HG02763 (cell line): ENCODE data around the gene IPO9.

Experiments
- ATAC-seq: cut with Tn5 transposase; IDR thresholded peaks from one replicate; pipeline ENCODE4 v1.9.1; 2021; ENCODE audit warnings: mild to moderate bottlenecking, moderate library complexity; ENCODE audit not compliant: unreplicated experiment

IPO9 gene

DNA sequence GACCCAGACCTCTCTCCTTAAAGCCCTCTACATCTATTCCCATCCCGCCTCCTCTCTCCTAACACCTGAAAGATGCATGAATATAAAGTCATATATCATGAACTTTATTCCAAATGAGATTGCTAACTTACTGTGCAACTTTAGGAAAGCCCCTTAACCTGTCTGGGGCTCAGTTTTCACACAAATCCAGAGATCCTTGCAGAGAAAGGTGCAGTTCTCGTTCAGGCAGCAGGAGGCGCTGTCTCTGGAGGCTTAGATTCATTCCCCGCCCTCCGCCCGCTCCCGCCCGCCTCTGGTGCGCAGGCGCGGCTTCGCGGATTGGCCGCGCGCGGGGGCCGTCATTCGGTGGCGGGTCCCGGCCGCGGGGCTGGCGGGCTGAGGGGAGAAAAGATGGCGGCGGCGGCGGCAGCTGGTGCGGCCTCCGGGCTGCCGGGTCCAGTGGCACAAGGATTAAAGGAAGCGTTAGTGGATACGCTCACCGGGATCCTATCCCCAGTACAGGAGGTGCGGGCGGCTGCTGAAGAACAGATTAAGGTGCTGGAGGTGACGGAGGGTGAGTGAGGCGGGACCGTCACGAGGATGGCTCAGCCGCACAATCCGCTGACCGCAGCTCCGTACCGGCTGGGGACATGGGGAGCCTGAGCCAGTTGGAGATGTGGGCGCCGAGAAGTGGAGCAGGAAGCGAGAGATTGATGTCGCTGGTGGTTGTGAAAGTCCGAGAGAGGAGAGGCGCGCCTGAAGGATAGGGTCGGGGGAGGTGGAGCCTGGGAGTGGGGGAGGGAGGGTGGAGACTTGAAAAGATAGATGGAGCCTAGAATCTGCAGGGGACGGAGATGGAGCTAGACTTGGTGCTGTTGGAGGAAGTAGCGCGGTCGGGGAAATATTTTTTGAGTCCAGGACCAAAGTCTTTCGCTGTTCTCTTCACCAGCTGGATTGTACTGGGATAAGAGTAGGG is at the start of gene IPO9:
TSS of gene IPO9 (plus strand) at position 338 of the 955 bp plus-strand sequence. CDS start at position 391, 53 bp downstream.
- ATAC-seq: peak; percentile 94

DNA sequence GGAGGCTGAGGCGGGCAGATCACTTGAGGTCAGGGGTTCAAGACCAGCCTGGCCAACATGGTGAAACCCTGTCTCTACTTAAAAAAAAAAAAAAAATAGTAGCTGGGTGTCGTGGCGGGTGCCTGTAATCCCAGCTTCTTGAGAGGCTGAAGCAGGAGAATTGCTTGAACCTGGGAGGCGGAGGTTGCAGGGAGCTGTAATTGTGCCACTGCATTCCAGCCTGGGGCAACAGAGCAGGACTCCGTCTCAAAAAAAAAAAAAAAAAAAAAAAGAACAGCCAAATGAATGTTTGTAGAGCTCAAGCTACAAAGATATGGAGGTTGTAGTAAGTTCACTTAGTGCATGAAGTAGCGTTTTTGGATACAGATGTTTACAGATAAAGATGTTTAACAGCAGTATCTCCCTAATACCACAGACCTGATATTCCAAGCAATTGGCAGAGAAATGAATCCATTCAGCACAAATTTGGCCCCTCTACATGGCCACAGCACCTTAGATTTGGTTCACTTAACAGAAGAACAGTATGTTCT is 49.5 kb upstream of the IPO9 start:
- no peak for ATAC-seq

DNA sequence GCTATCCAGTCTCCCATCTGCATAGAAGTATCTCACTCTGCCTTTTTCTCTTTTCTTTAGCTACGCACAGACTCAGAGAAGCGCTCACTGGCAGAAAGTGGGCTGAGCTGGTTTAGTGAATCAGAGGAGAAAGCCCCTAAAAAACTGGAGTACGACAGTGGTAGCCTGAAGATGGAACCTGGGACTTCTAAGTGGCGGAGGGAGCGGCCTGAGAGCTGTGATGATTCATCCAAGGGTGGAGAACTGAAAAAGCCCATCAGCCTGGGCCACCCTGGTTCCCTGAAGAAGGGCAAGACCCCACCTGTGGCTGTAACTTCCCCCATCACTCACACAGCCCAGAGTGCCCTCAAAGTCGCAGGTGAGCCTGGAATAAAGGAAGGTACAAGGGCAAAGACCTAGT is 48.0 kb upstream of the IPO9 start:
- no peak for ATAC-seq

DNA sequence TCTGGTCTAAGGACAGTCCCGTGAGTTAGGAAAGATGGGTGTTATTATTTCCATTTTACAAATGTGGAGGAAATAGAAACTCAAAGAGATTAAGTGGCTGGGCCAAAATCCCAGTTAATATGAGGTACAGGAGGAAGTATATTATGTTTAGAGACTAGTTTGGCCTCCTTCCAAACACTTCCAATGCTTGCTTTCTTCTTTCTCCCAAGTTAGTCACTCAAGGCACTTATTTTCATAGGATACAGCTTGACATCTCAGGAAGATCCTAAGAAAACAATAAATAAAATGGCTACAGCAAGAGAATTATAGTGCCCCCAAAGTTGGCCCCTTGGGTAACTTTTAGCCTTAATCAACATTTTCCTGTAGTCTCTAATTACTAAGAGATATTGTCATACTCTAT is 47.5 kb upstream of the IPO9 start:
- no peak for ATAC-seq

- no peak for ATAC-seq
Measured at GRCh38 chr1:201782353-201782752, 46.6 kb upstream of the IPO9 start.

DNA sequence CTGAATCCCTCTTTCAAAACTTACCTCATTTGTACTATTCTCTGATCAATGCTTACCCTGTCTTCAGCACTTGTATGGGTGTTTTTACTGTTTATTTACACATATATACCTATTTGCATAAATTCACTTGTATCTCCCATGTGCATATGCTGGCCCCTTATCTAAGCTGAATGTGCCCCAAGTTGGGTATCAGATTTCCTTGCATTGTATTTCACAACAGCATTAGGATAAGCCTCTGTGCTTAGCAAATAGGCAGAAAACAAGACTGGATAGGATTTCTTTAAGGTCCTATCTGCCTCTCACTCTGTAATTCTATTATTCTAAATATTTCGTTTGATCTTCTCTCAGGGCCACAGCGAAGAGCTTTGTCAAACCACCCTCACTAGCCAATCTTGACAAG is 45.9 kb upstream of the IPO9 start:
- no peak for ATAC-seq

- no peak for ATAC-seq
Measured at GRCh38 chr1:201783572-201783971, 45.4 kb upstream of the IPO9 start.

GRCh38 chr1:201785291-201785690 is 43.7 kb upstream of the IPO9 start:
- ATAC-seq: no peak

- no peak for ATAC-seq
Measured at GRCh38 chr1:201786824-201787223, 42.1 kb upstream of the IPO9 start.

GRCh38 chr1:201788296-201788695 is 40.7 kb upstream of the IPO9 start:
- ATAC-seq: no peak

GRCh38 chr1:201789245-201789644 is 39.7 kb upstream of the IPO9 start:
- ATAC-seq: no peak

DNA sequence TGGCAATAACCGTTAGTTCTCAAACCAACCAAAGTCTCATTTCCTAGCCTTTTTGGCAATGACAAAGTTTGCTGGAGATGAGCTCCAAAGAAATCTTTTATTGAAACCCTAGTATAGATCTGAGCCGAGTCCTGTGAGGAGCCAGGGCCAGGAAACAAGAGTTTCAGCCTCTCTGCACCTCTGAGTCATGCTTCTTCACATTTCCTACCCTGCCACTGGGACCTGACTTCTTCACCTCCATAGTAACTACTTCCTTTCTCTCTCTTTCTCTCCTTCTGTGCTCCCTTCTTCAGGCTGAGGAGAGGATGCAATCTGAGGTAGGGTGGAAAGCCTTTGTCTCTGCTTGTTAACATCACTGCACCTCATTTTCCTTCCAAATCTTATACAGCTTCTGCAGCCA is 38.7 kb upstream of the IPO9 start:
- ATAC-seq: no peak

- ATAC-seq: no peak
Measured at GRCh38 chr1:201791051-201791778, 37.7 kb upstream of the IPO9 start.

DNA sequence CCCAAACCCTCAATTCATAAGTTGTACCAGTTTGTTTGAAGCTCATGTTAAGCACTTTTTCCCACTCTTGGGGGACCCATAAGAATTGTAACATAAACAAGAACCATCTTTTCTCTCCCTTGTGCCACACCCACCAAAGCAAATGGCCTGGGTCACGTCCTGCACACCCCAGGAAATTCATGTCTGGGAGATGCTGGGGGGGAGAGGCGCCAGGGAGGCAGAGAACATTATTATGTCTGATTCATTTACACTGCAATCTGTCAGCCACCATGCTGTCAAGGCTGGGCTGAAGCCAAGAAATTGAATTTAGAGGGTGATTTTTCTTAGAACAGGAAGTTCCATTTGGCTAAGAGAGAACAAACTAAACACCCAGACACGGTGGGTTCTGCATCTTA is 37.2 kb upstream of the IPO9 start:
- ATAC-seq: no peak

DNA sequence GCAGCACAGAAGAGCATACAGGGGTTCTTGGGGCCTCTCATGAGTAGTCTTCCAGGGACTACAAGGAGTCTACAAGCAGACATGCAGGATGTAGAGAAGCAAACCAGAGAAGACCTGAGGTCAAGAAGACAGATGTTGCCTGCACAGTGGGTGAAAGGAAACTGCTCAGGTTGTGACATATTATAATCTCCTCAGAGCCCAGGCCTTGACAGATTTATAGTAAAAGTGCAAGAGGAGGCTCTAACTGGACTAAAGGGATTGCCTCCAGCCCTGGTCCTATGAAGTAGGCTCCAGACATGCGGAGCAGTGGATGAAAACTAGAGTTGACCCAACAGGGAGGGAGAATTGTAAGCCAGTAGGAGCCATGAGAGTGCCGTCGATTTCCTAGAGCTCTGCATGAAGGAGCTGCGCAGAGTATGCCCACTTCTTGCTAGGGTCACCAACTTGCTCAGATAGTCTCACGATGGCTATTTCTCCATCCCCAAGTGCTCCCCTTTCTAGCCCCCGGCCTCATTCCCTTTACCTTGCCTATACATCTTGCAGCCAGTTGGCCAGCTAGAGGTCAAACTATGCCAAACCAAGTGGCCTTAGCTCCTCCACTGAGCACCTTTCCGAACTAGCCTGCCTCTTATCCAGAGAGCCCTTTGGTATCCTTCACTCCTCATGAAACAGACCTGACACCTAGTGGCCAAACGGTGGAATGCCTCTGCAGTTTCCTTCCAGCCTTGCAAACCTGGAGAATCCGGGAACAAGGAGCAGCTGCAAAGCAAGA is 36.2 kb upstream of the IPO9 start:
- no peak for ATAC-seq

GRCh38 chr1:201793306-201793925 is 35.5 kb upstream of the IPO9 start:
- ATAC-seq: no peak

GRCh38 chr1:201795066-201795465 is 33.9 kb upstream of the IPO9 start:
- ATAC-seq: no peak

DNA sequence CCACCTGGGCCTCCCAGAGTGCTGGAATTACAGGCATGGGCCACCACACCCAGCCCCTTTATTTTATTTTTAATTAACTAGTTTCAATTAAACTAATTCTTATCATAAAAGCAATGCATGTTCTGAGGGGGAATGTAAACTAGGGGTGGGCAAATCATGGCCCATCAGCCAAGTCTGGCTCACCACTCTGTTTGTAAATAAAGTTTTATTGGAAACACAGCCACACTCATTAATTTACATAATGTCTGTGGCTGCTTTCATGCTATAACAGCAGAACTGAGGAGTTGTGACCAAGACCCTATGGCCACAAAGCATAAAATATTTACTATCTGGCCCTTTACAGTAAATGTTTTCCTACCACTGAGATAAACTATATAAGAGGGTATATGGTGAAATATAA is 28.7 kb upstream of the IPO9 start:
- ATAC-seq: no peak

GRCh38 chr1:201806801-201807200 is 22.2 kb upstream of the IPO9 start:
- no peak for ATAC-seq

DNA sequence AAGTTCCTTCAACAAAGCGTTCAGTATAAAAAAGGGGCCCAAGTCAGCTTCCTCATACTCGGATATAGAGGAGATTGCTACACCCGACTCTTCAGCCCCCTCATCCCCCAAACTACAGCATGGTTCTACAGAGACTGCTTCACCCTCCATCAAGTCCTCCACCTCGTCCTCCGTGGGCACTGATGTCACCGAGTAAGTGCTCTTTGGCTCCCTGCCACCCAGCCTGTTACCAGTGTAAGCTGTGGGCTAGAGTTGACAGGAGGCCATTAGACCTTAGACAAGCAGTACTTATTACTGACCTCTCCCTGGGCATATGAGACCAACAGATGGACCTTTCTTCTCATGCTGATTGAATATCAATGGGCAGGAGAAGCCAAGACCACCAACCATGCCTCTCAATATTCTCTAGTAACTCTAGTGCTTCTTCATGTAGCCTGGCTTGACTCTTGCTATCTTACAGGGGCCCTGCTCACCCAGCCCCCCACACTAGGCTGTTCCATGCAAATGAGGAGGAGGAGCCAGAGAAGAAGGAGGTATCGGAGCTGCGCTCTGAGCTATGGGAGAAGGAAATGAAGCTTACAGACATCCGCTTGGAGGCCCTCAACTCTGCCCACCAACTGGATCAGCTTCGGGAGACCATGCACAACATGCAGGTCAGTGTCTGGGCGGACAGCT is 20.9 kb upstream of the IPO9 start:
- no peak for ATAC-seq
